ENCODE results near the gene CMPK1. TPM values are rescaled to one million over a fixed set of nuclear protein-coding genes. Genes with fewer than 3 reads are reported as not detected.

CMPK1 gene
- total and polyA plus RNA-seq, 9 donors, result 38.8 to 109 (median 64.1) TPM

DNA sequence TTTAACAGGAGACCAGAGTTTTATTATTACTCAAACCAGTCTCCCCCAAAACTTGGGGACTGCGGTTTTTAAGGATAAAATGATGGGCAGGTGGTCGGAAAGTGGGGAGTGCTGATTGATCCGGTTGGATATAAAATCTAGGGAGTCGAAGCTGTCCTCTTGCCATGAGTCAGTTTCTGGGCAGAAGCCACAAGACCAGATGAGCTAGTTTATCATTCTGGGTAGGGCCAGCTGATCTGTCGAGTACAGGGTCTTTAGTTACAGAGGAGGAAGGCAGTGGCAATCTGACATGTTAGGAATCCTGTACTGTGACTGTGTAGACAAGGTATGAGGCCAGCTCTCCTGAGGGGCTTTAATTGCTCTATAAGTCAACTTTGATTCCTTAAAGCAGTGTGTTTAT is 59.6 kb downstream of the CMPK1 start:
- H3K9me3 ChIP-seq, result no peaks in the 10 kb centered on the region
- H3K4me3 ChIP-seq, result no peak overlapping the region
- DNase-seq, result no peak
- no peak overlapping the region for H3K27ac ChIP-seq
- H3K4me1 ChIP-seq (ENCODE audit: insufficient read depth), result no peaks in the 10 kb centered on the region
- H3K36me3 ChIP-seq, result no peaks in the 10 kb centered on the region
- TF ChIP-seq, protein P1, sequence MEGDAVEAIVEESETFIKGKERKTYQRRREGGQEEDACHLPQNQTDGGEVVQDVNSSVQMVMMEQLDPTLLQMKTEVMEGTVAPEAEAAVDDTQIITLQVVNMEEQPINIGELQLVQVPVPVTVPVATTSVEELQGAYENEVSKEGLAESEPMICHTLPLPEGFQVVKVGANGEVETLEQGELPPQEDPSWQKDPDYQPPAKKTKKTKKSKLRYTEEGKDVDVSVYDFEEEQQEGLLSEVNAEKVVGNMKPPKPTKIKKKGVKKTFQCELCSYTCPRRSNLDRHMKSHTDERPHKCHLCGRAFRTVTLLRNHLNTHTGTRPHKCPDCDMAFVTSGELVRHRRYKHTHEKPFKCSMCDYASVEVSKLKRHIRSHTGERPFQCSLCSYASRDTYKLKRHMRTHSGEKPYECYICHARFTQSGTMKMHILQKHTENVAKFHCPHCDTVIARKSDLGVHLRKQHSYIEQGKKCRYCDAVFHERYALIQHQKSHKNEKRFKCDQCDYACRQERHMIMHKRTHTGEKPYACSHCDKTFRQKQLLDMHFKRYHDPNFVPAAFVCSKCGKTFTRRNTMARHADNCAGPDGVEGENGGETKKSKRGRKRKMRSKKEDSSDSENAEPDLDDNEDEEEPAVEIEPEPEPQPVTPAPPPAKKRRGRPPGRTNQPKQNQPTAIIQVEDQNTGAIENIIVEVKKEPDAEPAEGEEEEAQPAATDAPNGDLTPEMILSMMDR (IDR thresholded peaks at IDR 0.05), result no peak
- TF ChIP-seq POLR2A (IDR thresholded peaks at IDR 0.05) (no peak), EP300 (IDR thresholded peaks at IDR 0.05) (no peak)
- WGBS, 3 donors, result 51 to 57% (median 54%) methylated on average over 5 of the region's 5 CpGs
- intact Hi-C loops (cut with DNase I), result no loop called here
- H3K27me3 ChIP-seq, result no peaks in the 10 kb centered on the region

DNA sequence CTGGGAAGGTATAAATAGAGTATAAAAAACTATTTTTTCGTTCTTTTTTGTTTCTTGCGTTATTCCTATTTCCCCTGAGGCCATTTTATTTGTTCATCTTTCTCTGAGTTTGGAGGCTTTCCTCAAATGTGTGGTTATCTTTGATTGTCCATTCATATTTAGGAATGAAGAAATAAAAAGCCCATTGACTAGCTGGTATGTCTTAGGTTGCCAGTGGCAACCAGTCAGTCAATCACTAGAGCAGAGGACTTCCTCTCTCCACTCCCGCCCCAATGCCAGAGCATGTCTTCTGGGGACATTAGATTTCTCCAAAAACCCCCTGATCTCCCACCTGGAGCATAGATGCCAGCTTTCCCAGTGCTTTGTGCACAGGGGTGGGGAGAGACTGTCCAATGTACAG is 61.8 kb downstream of the CMPK1 start:
- no peak for DNase-seq
- H3K27ac ChIP-seq, result no peak overlapping the region
- no peaks in the 10 kb centered on the region for H3K4me1 ChIP-seq (ENCODE audit: insufficient read depth)
- H3K36me3 ChIP-seq, result no peaks in the 10 kb centered on the region
- no peak for TF ChIP-seq POLR2A (IDR thresholded peaks at IDR 0.05)
- TF ChIP-seq EP300 (IDR thresholded peaks at IDR 0.05), result no peak
- TF ChIP-seq, protein P1 (IDR thresholded peaks at IDR 0.05), result no peak
- WGBS, 3 donors, result 83 to 92% (median 84%) methylated on average over 3 of the region's 3 CpGs
- H3K4me3 ChIP-seq, result no peak overlapping the region
- intact Hi-C loops (cut with DNase I), result no loop called here
- no peaks in the 10 kb centered on the region for H3K27me3 ChIP-seq
- no peaks in the 10 kb centered on the region for H3K9me3 ChIP-seq

DNA sequence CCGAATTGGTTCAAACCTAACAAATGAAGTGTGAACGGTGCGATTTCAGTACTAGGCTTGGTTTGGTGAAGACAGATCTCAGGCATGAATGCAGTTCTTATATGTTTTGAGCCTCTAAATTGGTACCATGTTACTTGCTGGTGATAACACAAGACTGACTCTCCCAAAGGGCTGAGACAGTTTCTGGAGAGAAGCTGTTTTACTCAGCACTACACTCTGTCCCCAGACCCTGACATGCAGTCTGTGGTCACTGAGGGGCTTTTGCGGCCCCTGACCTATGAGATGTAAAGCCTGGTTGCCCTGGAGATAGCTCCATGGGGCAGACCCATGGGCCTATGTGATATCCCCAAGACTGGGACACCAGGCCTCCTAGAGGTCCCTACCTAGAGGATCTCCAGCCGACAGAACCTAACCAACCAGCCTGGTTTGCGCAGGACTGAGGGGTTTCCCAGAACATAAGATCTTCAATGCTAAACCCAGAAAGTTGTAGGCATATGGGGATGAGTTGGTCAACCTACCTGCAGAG is 63.1 kb downstream of the CMPK1 start:
- DNase-seq, result no peak
- Histone ChIP-seq H3K36me3 (no peaks in the 10 kb centered on the region), H3K4me3 (no peak overlapping the region), H3K27me3 (no peaks in the 10 kb centered on the region), H3K27ac (no peak overlapping the region), H3K4me1 (ENCODE audit: insufficient read depth) (no peaks in the 10 kb centered on the region), H3K9me3 (no peaks in the 10 kb centered on the region)
- WGBS, 3 donors, result 78 to 93% (median 92%) methylated on average over 6 of the region's 6 CpGs
- TF ChIP-seq POLR2A (IDR thresholded peaks at IDR 0.05) (no peak), EP300 (IDR thresholded peaks at IDR 0.05) (no peak)
- TF ChIP-seq, protein P1 (IDR thresholded peaks at IDR 0.05), result no peak
- intact Hi-C loops (cut with DNase I), result no loop called here

DNA sequence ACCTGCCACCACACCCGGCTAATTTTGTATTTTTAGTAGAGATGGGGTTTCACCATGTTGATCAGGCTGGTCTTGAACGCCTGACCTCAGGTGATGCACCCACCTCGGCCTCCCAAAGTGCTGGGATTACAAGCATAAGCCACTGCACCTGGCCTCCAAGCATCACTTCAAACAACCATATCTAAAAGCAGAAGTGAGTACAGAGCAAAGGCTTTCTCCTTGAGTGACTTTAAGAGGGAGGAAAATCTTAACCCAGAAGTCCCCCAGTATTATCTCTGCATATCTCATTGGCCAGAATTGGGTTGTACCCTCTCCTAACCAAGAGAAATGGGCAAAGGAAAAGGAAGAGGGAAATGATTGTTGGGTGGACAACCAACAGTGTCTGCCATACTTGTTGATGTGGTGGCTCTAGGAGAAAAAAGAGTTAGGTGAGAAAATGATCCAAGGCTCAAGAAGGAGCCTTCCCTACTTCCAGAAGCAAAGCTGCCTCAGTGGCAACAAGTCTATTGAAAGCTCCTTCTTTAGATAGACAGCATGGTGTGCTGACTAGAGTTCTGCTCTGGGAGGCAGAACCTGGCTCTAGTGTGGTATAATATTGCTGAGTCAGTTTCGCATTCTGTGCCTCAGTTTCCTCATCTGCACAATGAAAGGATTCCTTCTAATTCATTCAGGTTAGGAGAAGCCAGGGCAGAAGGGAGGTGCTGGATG is 65.7 kb downstream of the CMPK1 start:
- H3K4me1 ChIP-seq (ENCODE audit: insufficient read depth), result no peaks in the 10 kb centered on the region
- TF ChIP-seq EP300 (IDR thresholded peaks at IDR 0.05), result no peak
- TF ChIP-seq, protein P1 (IDR thresholded peaks at IDR 0.05), result no peak
- TF ChIP-seq POLR2A (IDR thresholded peaks at IDR 0.05), result no peak
- no peaks in the 10 kb centered on the region for H3K27me3 ChIP-seq
- WGBS, 3 donors, result 92 to 93% (median 93%) methylated on average over 4 of the region's 4 CpGs
- H3K9me3 ChIP-seq, result no peaks in the 10 kb centered on the region
- H3K36me3 ChIP-seq, result no peaks in the 10 kb centered on the region
- H3K27ac ChIP-seq, result no peak overlapping the region
- DNase-seq, result no peak
- intact Hi-C loops (cut with DNase I), result no loop called here
- H3K4me3 ChIP-seq, result no peak overlapping the region

Data from ovary (tissue), 9 donors.